GM12891 (cell line): ENCODE results near the gene AKAP14.

Experiments used
- POLR2A ChIP-seq: IDR thresholded peaks from 2 replicates; pipeline ENCODE4 v1.6.1; 2011; ENCODE audit warnings: low read depth, low read length, control low read depth
- POLR2AphosphoS5 ChIP-seq: IDR thresholded peaks from 2 replicates; pipeline ENCODE4 v1.6.1; 2011; ENCODE audit warnings: low read depth, low read length, control low read depth
- TAF1 ChIP-seq: IDR thresholded peaks from 2 replicates; pipeline ENCODE4 v1.6.1; 2011; ENCODE audit warnings: low read depth, low read length, control low read depth

GRCh38 chrX:119871245-119871598 lies 24.5 kb upstream of the AKAP14 start:
- TF ChIP-seq POLR2A (no peak), POLR2AphosphoS5 (no peak), TAF1 (no peak)
